Uterus (tissue), 4 donors: ENCODE data around the gene KPNA5. TPM values are rescaled to one million over a fixed set of nuclear protein-coding genes. Genes with fewer than 3 reads are reported as not detected.

ENCODE experiments used
- DNase-seq, 2 donors: peaks; one replicate each; pipeline ENCODE4 v3.0.0-alpha.2; 2019 to 2020
- H3K27ac ChIP-seq, 2 donors: fragments of 200-600 bp; sonication (generic); 1 replicate in 1 of 2; 2 replicates in 1 of 2; pipeline ENCODE4 v1.5.1; 2016 to 2018
- H3K27me3 ChIP-seq, 2 donors: fragments of 200-600 bp; sonication (generic); one replicate each; pipeline ENCODE4 v1.5.1; 2018 to 2019; ENCODE audit warnings: control low read depth in 1 of 2
- H3K36me3 ChIP-seq, 2 donors: fragments of 200-600 bp; sonication (generic); one replicate each; pipeline ENCODE4 v1.5.1; 2019; ENCODE audit warnings: control low read depth in 1 of 2
- H3K4me1 ChIP-seq, 2 donors: fragments of 200-600 bp; sonication (generic); one replicate each; pipeline ENCODE4 v1.5.1; 2018 to 2019; ENCODE audit warnings: control low read depth in 1 of 2
- H3K4me3 ChIP-seq, 2 donors: fragments of 200-600 bp; sonication (generic); 1 replicate in 1 of 2; 2 replicates in 1 of 2; pipeline ENCODE4 v1.5.1; 2018 to 2019; ENCODE audit warnings: mild to moderate bottlenecking in 1 of 2
- H3K9me3 ChIP-seq, 2 donors: fragments of 200-600 bp; sonication (generic); one replicate each; pipeline ENCODE4 v1.5.1; 2019; ENCODE audit warnings: control low read depth in 1 of 2
- POLR2A ChIP-seq, 2 donors: fragments of 450-650 bp; IDR thresholded peaks; one replicate each; pipeline ENCODE4 v1.6.1; 2016; ENCODE audit warnings: antibody characterized with exemption in 2 of 2, mild to moderate bottlenecking in 1 of 2, moderate library complexity in 1 of 2
- intact Hi-C: fragments of 100-400 bp; cut with DNase I; formaldehyde crosslinking; loops from one replicate; pipeline ENCODE4 v1.15.1; 2023; ENCODE audit warnings: low total_unique reads
- total RNA-seq, 4 donors: library from RNA; depleted of rRNA in 3 of 4; stranded (reverse); fragments of >200 nt in 3 of 4; gene quantifications; one replicate each; pipeline versions ENCODE4 v1.1.0 to v1.2.4, GENCODE V29; 2014 to 2023
- TF ChIP-seq, protein P1 (sequence below), 4 experiments: fragments of 200-600 bp in 2 of 4; fragments of 450-650 bp in 2 of 4; sonication (generic) in 2 of 4; IDR thresholded peaks; one replicate each; pipeline ENCODE4 v1.5.1; 2016 to 2019; ENCODE audit warnings: antibody characterized with exemption in 4 of 4, mild to moderate bottlenecking in 2 of 4, moderate library complexity in 1 of 4
- donor health status: DM: yes; HTN: yes; CAD: no.

KPNA5 gene
- total RNA-seq, 4 donors from 2014 or later, result 5.6 to 48.3 (median 27.7) TPM

DNA sequence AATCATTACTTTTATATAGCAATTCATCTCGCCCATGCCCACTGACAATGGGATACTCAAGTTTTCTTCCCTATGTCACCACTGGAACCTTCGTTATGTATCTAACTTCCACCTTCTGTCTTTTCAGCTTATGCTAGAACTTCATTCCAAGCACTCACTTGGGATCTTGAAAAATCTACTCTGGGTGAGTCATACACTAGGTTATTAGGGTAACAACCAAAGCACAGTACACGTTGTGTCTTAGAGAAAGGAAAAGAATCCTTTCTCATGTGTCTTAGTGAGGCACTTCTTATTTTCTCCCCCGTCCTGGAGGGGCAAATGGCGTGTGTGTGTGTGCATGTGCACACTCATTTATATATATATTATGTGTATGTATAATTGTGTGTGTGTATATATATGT lies 102.8 kb downstream of the KPNA5 start:
- TF ChIP-seq, protein P1, sequence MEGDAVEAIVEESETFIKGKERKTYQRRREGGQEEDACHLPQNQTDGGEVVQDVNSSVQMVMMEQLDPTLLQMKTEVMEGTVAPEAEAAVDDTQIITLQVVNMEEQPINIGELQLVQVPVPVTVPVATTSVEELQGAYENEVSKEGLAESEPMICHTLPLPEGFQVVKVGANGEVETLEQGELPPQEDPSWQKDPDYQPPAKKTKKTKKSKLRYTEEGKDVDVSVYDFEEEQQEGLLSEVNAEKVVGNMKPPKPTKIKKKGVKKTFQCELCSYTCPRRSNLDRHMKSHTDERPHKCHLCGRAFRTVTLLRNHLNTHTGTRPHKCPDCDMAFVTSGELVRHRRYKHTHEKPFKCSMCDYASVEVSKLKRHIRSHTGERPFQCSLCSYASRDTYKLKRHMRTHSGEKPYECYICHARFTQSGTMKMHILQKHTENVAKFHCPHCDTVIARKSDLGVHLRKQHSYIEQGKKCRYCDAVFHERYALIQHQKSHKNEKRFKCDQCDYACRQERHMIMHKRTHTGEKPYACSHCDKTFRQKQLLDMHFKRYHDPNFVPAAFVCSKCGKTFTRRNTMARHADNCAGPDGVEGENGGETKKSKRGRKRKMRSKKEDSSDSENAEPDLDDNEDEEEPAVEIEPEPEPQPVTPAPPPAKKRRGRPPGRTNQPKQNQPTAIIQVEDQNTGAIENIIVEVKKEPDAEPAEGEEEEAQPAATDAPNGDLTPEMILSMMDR (IDR thresholded peaks at IDR 0.05), result no peak
- no peak for TF ChIP-seq POLR2A (IDR thresholded peaks at IDR 0.05)
- Histone ChIP-seq H3K27ac (no peak overlapping the region), H3K27me3 (no peaks in the 10 kb centered on the region), H3K9me3 (no peaks in the 10 kb centered on the region), H3K4me1 (no peaks in the 10 kb centered on the region), H3K36me3 (no peaks in the 10 kb centered on the region), H3K4me3 (no peak overlapping the region)
- intact Hi-C loops, result no loop called here
- DNase-seq, result no peak

Other genes with a start within 250 kb of the KPNA5 start
- 1 to 10 TPM in 2 of 4 donors, not detected in 2; 3.9 to 7.6 TPM for gene CALHM6, start 219.8 kb upstream of the KPNA5 start, total RNA-seq
- gene CALHM5, start 169.6 kb upstream of the KPNA5 start, total RNA-seq, result 1 to 10 TPM; 1.8 to 2.9 (median 2.4) TPM
- under 1 TPM in 1 of 4 donors, not detected in 3; 0.07 TPM for gene TRAPPC3L, start 135.5 kb upstream of the KPNA5 start, total RNA-seq
- not detected for gene CALHM4, start 127.5 kb upstream of the KPNA5 start, total RNA-seq
- gene RWDD1, start 109.7 kb upstream of the KPNA5 start, total RNA-seq, result 100 to 1,000 TPM in 1 of 4 donors, 10 to 100 TPM in 3; 10.2 to 104 (median 36.1) TPM
- 10 to 100 TPM in 1 of 4 donors, 1 to 10 TPM in 2, under 1 TPM in 1; 0.51 to 15.9 (median 5.4) TPM for gene RSPH4A, start 64.7 kb upstream of the KPNA5 start, total RNA-seq
- gene ZUP1, start 12.4 kb upstream of the KPNA5 start, total RNA-seq, result 10 to 100 TPM in 1 of 4 donors, 1 to 10 TPM in 3; 1.8 to 21.6 (median 8.0) TPM
- gene FAM162B, start 84.5 kb downstream of the KPNA5 start, total RNA-seq, result 10 to 100 TPM in 2 of 4 donors, 1 to 10 TPM in 1, under 1 TPM in 1; 0.59 to 46.6 (median 14.6) TPM
- gene GPRC6A, start 147.9 kb downstream of the KPNA5 start, total RNA-seq, result under 1 TPM in 1 of 4 donors, not detected in 3; 0.35 TPM
- gene RFX6, start 196.0 kb downstream of the KPNA5 start, total RNA-seq, result not detected